GM12878 (cell line): ENCODE measurements around the gene FUBP1.

Source experiments
- BCL11A ChIP-seq: IDR thresholded peaks from 2 replicates; pipeline ENCODE4 v1.6.1; 2011; ENCODE audit warnings: low read depth, low read length
- CREM ChIP-seq: IDR thresholded peaks from 2 replicates; pipeline ENCODE4 v1.6.1; 2014; ENCODE audit warnings: antibody characterized with exemption, low read depth
- CTCF ChIP-seq, 3 experiments: IDR thresholded peaks in 2 of 3; conservative IDR thresholded peaks in 1 of 3; 2 replicates each; pipeline ENCODE4 v1.5.1; 2011; ENCODE audit warnings: low read depth in 3 of 3, low read length in 3 of 3, mild to moderate bottlenecking in 3 of 3, control low read depth in 2 of 3, moderate library complexity in 2 of 3, inconsistent platforms in 1 of 3, mixed read lengths in 1 of 3; ENCODE audit not compliant: control insufficient read depth in 2 of 3, insufficient read depth in 1 of 3; ENCODE audit errors: extremely low read depth in 1 of 3
- EP300 ChIP-seq, 2 experiments: fragments of 150-350 bp in 1 of 2; IDR thresholded peaks; 2 replicates each; pipeline ENCODE4 v1.6.1; 2011 to 2012; ENCODE audit warnings: low read depth in 2 of 2, low read length in 2 of 2, borderline replicate concordance in 1 of 2, improper control_type of control experiment in 1 of 2, inconsistent platforms in 1 of 2; ENCODE audit not compliant: control insufficient read depth in 1 of 2
- MLLT1 ChIP-seq: fragments of 450-650 bp; IDR thresholded peaks from 2 replicates; pipeline ENCODE4 v1.6.1; 2016; ENCODE audit warnings: mild to moderate bottlenecking
- NR2C2 ChIP-seq: IDR thresholded peaks from 2 replicates; pipeline ENCODE4 v1.6.1; 2011; ENCODE audit warnings: borderline replicate concordance, low read depth; ENCODE audit not compliant: control insufficient read depth, insufficient read length
- POLR2A ChIP-seq: IDR thresholded peaks from 2 replicates; pipeline ENCODE4 v1.6.1; 2011; ENCODE audit warnings: low read depth, mild to moderate bottlenecking, low read length
- POLR2AphosphoS5 ChIP-seq: IDR thresholded peaks from 2 replicates; pipeline ENCODE4 v1.6.1; 2011; ENCODE audit warnings: mild to moderate bottlenecking, low read length, inconsistent platforms
- TCF3 ChIP-seq: IDR thresholded peaks from 2 replicates; pipeline ENCODE4 v1.6.1; 2012; ENCODE audit warnings: low read depth, mild to moderate bottlenecking, low read length, borderline replicate concordance; ENCODE audit not compliant: insufficient read depth
- WRNIP1 ChIP-seq: IDR thresholded peaks from 2 replicates; pipeline ENCODE4 v1.6.1; 2011; ENCODE audit warnings: low read depth, low read length, improper control_type of control experiment, borderline replicate concordance

GRCh38 chr1:77899647-77900320 lies 79.1 kb downstream of the FUBP1 start:
- no peak for TF ChIP-seq NR2C2
- TF ChIP-seq TCF3: no peak
- TF ChIP-seq WRNIP1: no peak
- no peak for TF ChIP-seq CREM
- no peak for TF ChIP-seq CTCF (IDR thresholded peaks at IDR 0.05 in 2 of 3, conservative IDR thresholded peaks at IDR 0.05 in 1 of 3; ENCODE audit: control insufficient read depth in 2 of 3, extremely low read depth in 1 of 3, insufficient read depth in 1 of 3, low read depth in 3 of 3, low read length in 3 of 3)
- TF ChIP-seq POLR2AphosphoS5: no peak
- no peak for TF ChIP-seq EP300 (IDR thresholded peaks at IDR 0.05; ENCODE audit: borderline replicate concordance in 1 of 2, control insufficient read depth in 1 of 2, low read depth in 2 of 2, low read length in 2 of 2)
- no peak for TF ChIP-seq BCL11A
- no peak for TF ChIP-seq POLR2A
- TF ChIP-seq MLLT1: no peak
